HG03342 (cell line): ENCODE data around the gene ZNF674.
A peak's percentile ranks its signal among the peaks of the same experiment; 100 is the strongest.

Experiments
- ATAC-seq: cut with Tn5 transposase; IDR thresholded peaks from one replicate; pipeline ENCODE4 v1.9.1; 2021; ENCODE audit warnings: mild to moderate bottlenecking, moderate library complexity; ENCODE audit not compliant: unreplicated experiment

ZNF674 gene

GRCh38 chrX:46545111-46546005, at the start of gene ZNF674:
Gene ZNF674, minus strand, starts transcription at chrX:46545421. Its CDS starts 3,334 bp downstream, at chrX:46542087.
- ATAC-seq = peak; percentile 88

GRCh38 chrX:46589977-46590723, 44.9 kb upstream of the ZNF674 start:
- ATAC-seq = no peak

- ATAC-seq = no peak
These were observed 43.0 kb upstream of the ZNF674 start for GRCh38 chrX:46588263-46588662.

- ATAC-seq = no peak
These were observed 42.5 kb upstream of the ZNF674 start for GRCh38 chrX:46587753-46588171.

- ATAC-seq = no peak
These were observed 41.9 kb upstream of the ZNF674 start for GRCh38 chrX:46587158-46587557.

GRCh38 chrX:46584736-46585135, 39.5 kb upstream of the ZNF674 start:
- ATAC-seq = no peak

- no peak for ATAC-seq
These were observed 37.7 kb upstream of the ZNF674 start for GRCh38 chrX:46582966-46583365.

GRCh38 chrX:46582325-46582724, 37.1 kb upstream of the ZNF674 start:
- no peak for ATAC-seq

- no peak for ATAC-seq
These were observed 35.4 kb upstream of the ZNF674 start for GRCh38 chrX:46580613-46581012.

- no peak for ATAC-seq
These were observed 34.0 kb upstream of the ZNF674 start for GRCh38 chrX:46579250-46579649.

GRCh38 chrX:46577221-46578005, 32.2 kb upstream of the ZNF674 start:
- ATAC-seq = no peak

GRCh38 chrX:46576458-46576857, 31.2 kb upstream of the ZNF674 start:
- no peak for ATAC-seq

- ATAC-seq = no peak
These were observed 30.8 kb upstream of the ZNF674 start for GRCh38 chrX:46575991-46576392.

GRCh38 chrX:46575586-46575985, 30.4 kb upstream of the ZNF674 start:
- ATAC-seq = no peak

- ATAC-seq = no peak
These were observed 29.7 kb upstream of the ZNF674 start for GRCh38 chrX:46574774-46575381.

- ATAC-seq = no peak
These were observed 28.9 kb upstream of the ZNF674 start for GRCh38 chrX:46573892-46574773.

- peak; percentile 30 for ATAC-seq
These were observed 28.2 kb upstream of the ZNF674 start, which contains the start of gene CHST7 for GRCh38 chrX:46573331-46573891. Gene CHST7, plus strand, starts transcription at chrX:46573765. Its CDS starts 167 bp downstream, at chrX:46573932.

GRCh38 chrX:46572340-46572936, 27.2 kb upstream of the ZNF674 start:
- peak; percentile 50 for ATAC-seq
